ENCODE results near the gene FBXW8.

DNA sequence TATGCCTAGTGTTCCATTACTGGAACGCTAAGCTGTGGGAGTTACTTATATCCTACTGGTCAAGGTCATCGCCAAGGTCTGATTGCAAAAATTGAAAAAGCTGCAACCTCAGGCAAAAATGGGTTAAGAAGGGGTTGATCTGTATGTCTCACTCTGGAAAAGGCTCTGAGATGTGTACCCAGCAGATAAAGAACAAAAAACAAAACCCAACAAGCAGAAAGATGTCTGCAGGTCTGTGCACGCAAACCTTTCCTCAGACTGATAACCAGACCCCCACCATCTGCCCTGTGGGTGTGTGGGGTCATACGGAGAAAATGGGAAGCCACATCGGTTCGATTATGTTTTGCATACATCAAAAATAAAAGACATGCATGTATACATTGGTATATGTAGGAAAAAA lies 132.1 kb downstream of the FBXW8 start:
- TF ChIP-seq POLR2A (IDR thresholded peaks at IDR 0.05; ENCODE audit: low read length) (no peak), GATA1 (IDR thresholded peaks at IDR 0.05; ENCODE audit: low read depth, low read length) (no peak)
